NCI-H1092 treated with DMSO at 0.1 percent for 48 hours (cell line): ENCODE data around the gene KRT16.
"Not testable (repeated sequence)": the region's sequence is repeated elsewhere in the genome, so short reads cannot be mapped to it uniquely, and the experiment has no call there.

Experiments used
- DNase-seq: peaks from one replicate; lab custom pipeline; 2025; lab: John Stamatoyannopoulos, UW

The KRT16 gene

DNA sequence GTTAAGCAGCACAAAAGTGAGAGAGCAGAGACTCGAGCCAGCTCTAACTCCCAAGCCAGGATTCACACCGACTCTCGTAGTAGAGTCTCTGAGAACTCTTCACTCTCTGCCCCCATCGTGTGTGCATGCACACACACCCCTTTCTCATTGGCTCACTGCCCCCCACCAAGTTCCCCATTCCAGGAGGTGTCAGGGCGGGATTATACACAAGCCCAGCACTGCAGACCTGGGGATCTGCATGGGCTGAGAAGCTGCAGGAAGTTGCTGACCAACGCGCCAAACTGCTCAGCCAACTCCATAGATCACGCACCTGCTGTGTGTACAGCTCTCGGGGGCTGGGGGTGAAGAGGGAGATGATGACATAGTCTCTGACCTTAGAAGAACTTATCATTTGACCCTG is 2.2 kb upstream of the KRT16 start:
- DNase-seq, result not testable (repeated sequence)

DNA sequence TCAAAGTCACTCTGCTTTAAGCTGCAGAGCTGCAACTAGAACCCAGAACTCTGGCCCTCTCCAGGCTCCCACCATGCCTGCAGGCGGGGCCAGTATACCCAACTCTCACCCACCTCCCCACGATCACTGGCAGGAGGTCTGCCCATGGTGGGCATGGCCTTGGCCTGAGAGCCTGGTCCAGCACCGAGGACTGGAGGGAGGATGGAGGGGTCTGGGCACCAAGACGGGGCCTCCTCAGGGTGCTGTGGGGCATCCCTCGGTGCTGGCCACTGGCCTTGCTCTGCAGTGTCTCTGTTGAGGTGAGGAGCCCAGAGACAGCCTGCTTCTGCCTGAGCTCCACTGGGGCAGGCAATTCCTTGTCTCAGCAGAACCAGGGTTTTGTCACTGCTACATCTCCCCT is 1.5 kb upstream of the KRT16 start:
- DNase-seq, result no peak

GRCh38 chr17:41613277-41614082 is 913 bp upstream of the KRT16 start:
- no peak for DNase-seq

DNA sequence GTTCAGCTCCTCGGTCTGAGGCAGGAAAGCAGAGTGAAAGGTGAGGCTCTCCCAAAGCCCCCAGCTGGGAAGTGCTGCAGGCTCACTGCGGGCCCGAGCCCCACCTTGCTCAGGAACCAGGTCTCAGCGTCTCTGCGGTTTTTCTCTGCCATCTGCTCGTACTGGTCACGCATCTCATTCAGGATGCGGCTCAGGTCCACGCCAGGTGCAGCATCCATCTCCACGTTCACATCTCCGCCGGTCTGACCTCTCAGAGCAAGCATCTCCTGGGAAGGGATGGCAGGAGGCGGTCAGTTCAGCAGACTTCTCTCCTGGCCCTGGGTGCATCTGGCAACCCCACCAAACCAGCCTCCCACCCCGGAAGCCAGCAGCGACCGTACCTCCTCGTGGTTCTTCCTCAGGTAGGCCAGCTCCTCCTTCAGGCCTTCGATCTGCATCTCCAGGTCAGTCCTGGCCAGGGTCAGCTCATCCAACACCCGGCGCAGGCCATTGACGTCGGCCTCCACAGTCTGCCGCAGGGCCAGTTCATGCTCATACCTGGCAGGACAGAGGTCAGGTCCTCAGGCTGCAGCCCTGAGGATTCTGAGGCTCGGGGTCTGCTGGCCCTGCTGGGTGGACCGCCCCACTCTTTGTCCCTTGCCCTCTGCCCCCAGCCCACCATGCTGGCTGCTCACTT is 1.5 kb downstream of the KRT16 start:
- no peak for DNase-seq

DNA sequence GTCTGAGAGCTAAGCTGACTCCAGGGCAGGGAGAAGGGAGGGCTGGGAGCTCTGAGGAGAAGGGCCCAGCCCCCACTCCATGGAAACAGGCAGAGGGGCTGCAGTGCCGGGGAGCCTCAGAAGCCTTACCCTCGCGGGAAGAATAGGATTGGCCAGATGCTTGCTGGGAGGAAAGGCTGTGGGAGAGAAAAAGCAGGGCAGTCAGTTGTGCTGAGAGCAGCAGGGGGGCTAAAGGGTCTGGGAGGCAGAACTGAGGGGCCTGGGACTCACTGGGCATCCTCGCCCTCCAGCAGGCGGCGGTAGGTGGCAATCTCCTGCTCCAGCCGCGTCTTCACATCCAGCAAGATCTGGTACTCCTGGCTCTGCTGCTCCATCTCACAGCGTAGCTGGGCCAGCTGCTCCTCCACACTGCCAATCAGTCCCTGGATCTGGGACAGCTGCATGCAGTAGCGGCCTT is 2.5 kb downstream of the KRT16 start:
- DNase-seq, result not testable (repeated sequence)

GRCh38 chr17:41606930-41607329 is 5.6 kb downstream of the KRT16 start:
- DNase-seq, result not testable (repeated sequence)

DNA sequence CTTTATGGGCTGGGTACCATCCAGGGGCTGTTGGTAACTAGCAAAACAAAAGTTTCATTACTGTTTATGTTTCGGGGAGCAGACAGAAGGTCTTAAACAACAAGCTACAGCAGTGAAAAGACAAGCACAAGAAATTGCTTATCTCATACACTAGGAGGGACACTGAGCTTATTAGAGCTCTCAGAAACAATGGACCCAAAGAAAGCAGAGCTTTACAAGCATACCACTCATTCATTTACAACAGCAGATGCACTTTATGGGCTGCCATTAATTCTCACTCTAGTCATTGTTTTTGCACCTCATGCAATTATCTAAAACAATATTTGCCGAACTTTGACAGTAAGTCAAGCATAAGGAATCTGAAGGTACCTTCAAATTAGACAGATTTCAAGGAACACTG is 10.0 kb downstream of the KRT16 start:
- DNase-seq, result no peak

DNA sequence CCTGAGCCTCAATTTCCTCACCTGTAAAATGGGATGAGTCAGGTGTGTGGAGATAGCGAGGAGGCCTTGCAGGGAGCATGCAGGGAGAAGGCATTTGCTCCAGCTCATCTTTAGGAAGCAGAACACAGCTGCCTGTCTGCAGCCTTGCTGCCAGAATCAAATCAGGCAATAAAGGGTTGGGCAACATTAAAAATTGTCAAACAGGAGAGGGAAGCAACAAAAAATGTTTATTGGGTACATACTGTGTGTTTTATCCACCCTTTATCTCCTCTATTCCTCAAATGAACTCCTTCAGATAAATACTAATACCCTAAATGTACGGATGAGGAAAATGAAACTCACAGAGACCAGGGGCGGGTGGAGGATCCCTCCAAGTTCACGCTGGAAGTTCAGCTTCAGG is 12.2 kb downstream of the KRT16 start:
- no peak for DNase-seq

- DNase-seq, result no peak
Observed at GRCh38 chr17:41599680-41600079, 12.9 kb downstream of the KRT16 start.

DNA sequence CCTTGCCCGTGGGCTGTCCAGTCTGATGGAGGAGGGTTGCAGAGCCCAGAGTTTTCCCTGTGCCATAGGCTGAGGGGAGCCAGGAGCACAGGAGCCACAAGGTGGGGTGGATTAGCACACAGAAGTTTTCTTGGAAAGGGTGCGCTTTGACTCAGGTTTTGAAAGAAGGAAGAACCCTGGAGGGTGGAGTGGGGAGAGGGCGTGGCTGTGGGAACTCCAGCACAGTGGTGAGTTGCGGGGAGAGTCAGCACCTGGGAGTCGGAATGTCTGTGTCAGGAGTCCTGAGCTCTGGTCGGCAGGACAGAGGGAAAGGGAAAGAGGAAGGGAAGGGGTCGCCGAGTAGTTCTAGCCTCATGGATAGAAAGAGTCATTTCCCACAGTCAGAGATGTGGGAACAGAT is 17.0 kb downstream of the KRT16 start:
- DNase-seq, result no peak

DNA sequence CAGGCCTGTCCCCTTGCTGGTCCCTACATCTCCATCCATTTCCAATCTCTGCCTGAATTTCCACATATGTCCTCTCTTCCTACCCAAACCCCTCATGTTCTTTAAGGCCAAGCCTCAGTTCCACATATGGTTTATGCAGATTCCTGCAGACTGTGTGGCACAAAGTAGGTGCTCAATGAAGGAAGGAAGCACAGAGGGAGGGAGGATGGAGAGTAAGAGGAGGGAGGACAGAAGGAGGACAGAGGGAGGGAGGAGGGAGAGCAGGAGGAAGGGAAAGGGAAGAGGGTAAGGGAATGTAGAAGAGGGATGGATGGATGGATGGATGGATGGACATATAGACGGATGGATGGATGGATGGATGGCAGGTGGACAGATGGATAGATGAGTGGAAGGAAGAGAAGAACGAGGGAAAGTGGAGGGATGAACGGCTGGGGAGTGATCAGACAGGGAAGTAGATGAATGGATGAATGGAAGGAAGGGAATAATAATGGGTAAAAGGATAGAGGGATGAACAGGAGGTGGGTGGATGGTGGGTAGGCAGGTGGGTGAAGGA is 18.1 kb downstream of the KRT16 start:
- no peak for DNase-seq

- no peak for DNase-seq
Observed at GRCh38 chr17:41593306-41593981, 19.1 kb downstream of the KRT16 start.

DNA sequence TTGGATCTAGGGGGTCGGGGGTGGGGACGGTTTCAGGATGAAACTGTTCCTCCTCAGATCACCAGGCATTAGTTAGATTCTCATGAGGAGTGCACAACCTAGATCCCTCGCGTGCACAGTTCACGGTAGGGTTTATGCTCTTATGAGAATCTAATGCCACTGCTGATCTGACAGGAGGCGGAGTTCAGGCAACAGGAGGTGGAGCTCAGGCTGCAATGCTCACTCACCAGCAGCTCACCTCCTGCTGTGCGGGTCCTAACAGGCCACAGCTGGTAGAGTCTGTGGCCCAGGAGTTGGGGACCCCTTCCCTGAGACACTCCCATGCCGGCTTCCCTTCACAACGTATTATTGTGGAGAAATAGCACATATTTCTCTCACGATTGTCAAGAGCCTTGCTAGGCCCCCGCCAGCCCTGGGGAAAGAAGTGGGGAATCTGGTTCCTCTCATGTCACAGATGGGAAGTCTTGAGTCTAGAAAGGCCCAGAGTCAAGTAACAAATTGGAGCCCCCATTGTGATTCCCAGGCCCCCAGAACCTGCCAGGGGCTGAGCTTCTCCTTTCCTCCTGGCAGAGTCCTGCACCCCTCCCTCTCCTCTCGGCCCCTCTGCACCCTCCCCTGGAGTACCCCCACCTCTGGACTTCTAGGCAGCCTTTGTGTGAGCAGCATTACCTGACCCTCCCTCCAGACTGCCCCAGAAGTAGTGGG is 19.8 kb downstream of the KRT16 start:
- no peak for DNase-seq

GRCh38 chr17:41589301-41589700 is 23.3 kb downstream of the KRT16 start:
- no peak for DNase-seq

DNA sequence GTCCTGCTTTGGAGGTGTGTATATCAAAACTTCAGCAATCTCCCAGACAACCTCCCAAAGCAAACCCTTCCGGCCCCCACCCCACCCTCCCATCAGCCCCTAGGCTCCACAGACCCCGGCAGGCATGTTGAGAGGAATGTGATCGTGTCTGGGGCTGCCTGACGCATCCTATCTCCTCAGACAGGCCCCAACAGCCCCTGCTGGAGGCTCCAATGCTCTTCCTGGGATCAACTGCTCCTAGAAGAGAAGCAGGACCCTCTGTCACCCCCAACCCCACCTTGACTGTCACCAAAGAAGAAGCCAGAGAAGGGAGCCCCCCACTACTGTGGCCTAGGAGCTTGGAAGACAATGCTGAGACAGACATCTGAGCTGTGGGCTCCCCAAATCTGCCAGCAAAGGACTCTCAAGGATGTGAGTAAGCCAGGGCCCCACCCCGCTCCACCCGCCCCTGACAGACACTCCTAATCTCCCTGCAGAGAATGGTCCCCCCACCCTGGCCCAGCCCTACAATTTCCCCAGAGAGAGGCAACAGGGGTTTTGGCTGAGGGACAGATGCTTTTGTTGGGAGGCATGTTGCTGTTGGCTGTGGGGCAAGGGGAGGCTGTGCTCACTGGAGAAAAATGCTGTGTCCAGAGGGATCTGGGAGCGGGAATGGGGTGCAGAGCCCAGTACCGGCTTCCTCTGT is 24.3 kb downstream of the KRT16 start:
- DNase-seq, result no peak

GRCh38 chr17:41586863-41587495 is 25.6 kb downstream of the KRT16 start, which contains the start of gene KRT14:
KRT14 (minus strand) TSS chr17:41586895; CDS start chr17:41586834, 61 bp downstream.
- DNase-seq, result no peak

- DNase-seq, result no peak
Observed at GRCh38 chr17:41585301-41586056, 27.1 kb downstream of the KRT16 start.

DNA sequence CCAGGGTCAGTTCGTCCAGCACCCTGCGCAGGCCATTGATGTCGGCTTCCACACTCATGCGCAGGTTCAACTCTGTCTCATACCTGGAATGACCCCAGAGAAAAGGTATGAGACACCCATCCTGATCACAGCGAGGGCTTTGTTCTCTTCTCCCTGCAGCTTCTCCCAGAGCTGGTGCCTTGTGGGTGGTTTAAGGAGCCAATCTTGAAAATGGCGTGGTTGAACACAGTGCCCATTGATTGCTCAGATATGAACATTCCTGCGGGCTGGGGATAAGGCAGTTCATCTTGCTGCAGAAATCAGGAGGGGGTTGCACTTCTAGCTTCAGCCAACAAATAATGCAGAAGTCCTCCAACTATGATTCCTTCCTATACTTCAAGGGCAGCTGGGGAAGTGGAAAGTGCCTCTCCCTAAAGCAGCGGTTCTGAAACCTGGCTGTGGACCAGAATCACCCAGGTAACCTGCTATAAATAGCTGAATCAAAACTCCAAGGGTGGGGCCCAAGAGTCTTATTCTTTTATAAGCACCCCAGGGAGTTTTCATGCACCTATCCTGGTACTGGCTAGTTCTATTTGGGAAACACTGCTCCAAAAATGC is 28.1 kb downstream of the KRT16 start:
- not testable (repeated sequence) for DNase-seq
